DMS153 (cell line): ENCODE data around the gene NYNRIN.
A peak's percentile ranks its signal among the peaks of the same experiment; 100 is the strongest.

Experiments used
- DNase-seq: peaks from one replicate; lab custom pipeline; 2025; lab: John Stamatoyannopoulos, UW

The NYNRIN gene

GRCh38 chr14:24392325-24393091 lies 6.3 kb upstream of the NYNRIN start:
- DNase-seq: peak; percentile 61

- no peak for DNase-seq
These were observed 4.5 kb upstream of the NYNRIN start for GRCh38 chr14:24394275-24394674.

- DNase-seq: no peak
These were observed 2.9 kb upstream of the NYNRIN start for GRCh38 chr14:24395609-24396582.

- no peak for DNase-seq
These were observed 1.0 kb upstream of the NYNRIN start for GRCh38 chr14:24397639-24398292.

- DNase-seq: no peak
These were observed 530 bp upstream of the NYNRIN start for GRCh38 chr14:24398293-24398652.

GRCh38 chr14:24399447-24399822 lies 632 bp downstream of the NYNRIN start:
- no peak for DNase-seq

GRCh38 chr14:24399999-24400718 lies 1.4 kb downstream of the NYNRIN start:
- DNase-seq: no peak

GRCh38 chr14:24401810-24402702 lies 3.3 kb downstream of the NYNRIN start:
- DNase-seq: no peak

- no peak for DNase-seq
These were observed 4.6 kb downstream of the NYNRIN start for GRCh38 chr14:24403294-24403998.

- DNase-seq: no peak
These were observed 6.0 kb downstream of the NYNRIN start for GRCh38 chr14:24404814-24405213.

GRCh38 chr14:24406416-24406815 lies 7.6 kb downstream of the NYNRIN start:
- DNase-seq: no peak

- no peak for DNase-seq
These were observed 9.0 kb downstream of the NYNRIN start for GRCh38 chr14:24407608-24408325.

GRCh38 chr14:24408764-24409163 lies 10.0 kb downstream of the NYNRIN start:
- DNase-seq: no peak

- DNase-seq: no peak
These were observed 10.4 kb downstream of the NYNRIN start for GRCh38 chr14:24409192-24409591.

GRCh38 chr14:24409956-24410355 lies 11.2 kb downstream of the NYNRIN start:
- no peak for DNase-seq

GRCh38 chr14:24411443-24412389 lies 12.9 kb downstream of the NYNRIN start:
- DNase-seq: peak; percentile 15

GRCh38 chr14:24414077-24414476 lies 15.3 kb downstream of the NYNRIN start:
- no peak for DNase-seq

GRCh38 chr14:24414732-24415420 lies 16.1 kb downstream of the NYNRIN start:
- DNase-seq: no peak
